IPS DF 4.7 (cell line): ENCODE results near the gene CACNA1C.

Experiments
- DNase-seq: peaks from one replicate; pipeline ENCODE4 v3.0.0-alpha.2; 2013; ENCODE audit warnings: low spot score; ENCODE audit errors: extremely low read depth

CACNA1C gene

DNA sequence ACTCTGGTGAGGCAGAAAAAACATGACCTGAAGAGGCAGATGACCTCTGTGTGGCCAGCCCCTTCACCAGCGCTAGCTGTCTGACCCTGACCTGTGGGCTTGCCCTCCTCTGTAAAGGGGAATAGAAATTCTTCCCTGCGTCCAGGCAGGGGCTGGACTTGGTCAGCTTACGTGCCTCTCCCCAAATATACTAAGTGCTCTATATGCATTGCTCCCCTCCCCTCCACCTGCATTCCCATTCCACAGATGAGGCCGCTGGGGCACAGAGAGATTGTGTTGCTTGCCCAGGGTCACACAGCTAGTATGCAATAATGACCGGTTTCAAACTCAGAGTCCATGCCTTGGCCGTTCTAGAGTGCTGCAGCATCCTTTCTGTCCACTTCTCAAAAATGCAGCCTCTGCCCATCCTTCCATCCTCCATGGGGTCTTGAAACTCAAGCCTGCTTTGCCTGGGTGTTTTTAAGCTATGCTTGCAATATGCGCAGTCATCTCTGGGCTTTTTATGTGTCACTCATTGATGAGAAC, 303.9 kb downstream of the CACNA1C start:
- no peak for DNase-seq

DNA sequence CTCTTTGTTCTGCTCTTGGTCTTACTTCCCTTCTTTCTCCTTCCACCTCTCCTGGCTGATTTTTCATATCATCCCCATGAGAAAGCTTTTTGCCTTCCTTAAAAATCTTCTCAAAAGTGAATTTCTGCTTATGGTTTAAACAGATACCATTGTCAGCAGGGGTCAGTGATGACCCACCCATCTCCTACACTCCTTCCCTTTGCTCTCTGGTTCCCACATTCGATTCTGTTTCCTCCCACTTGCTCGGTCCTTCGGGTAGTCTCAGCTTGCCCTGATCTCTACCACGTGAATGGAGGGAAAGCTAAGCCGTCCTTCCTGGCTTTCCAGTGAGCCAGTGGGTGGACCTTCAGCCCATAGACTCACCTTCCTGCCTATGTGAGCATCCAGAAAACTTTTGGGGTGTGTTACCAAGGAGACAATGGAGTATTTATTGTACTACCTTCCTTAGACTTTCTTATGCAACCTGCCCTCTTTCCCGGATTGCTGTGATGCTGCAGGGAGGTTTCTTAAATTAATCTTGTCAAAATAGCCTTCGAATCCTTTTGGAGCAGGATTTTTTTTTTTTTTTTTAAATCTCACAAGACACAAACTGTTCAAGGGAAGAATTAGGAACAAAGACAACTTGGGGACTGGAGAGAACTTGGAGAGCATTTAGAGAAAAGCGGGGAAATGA, 306.3 kb downstream of the CACNA1C start:
- DNase-seq: no peak

DNA sequence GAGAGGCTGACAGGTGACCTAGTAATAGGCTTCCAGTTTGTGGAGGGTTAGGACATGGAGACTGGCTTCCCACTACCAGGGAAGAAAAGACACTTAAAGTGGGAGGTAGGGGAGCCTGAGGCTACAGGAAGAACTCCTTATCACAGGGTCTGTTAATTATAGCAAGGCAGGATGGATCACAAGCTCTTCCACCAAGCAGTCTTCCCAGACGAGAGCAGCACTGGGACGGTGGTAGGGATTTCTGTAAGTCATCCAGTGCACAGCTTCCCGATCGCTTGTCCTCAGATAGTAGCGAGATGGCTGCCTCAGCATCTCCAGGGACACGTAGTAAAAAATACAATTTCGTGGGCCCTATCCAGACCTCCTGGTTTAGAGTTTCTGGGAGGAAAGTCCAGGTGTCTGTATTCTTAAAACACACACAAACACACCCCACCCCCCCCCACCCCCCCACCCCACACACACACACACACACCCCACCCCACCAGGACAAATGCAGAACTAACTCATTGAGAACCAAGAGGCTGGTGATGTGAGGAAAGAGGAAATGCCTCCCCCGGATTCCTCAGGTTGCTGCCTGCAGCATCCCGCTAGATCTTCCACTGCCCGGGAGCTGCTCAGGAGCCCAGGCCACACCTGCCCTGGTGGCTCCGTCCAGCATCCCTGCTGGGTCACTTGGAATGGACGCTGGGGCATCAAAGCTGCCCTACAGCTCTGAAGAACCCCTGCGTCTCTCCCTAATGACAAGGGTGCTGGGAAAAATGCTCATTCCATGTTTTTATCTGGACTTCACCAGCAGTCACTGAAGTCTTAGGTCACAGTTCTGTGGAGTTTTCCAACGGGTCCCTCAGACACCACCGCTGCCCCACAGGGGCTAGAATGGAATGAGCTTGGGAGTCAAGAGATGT, 307.2 kb downstream of the CACNA1C start:
- no peak for DNase-seq

DNA sequence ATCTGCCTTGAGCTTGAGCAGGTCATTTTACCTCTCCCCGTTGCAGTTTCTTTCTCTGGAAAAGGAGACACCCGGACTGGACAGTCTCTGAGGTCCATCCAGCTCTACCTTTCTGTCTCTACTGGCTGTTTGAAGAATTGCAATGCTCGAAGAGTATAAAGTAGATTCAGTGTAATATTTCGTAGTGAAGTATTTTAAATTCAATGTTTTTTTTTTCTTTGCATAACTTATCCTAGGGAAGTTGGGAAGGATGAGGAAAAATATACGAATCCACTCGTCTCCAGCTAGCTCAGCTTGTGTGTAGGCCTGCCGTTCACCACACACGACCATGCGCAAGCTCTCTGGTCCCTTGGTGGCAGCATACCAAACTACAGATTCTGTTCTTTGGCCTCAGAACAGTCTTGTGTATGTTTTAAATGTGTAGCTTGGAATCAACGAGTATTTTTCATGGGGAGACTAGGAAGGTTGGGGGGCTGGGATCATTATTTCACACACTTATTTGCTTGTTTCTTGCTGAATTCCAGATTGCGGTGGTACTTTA, 307.9 kb downstream of the CACNA1C start:
- DNase-seq: no peak

DNA sequence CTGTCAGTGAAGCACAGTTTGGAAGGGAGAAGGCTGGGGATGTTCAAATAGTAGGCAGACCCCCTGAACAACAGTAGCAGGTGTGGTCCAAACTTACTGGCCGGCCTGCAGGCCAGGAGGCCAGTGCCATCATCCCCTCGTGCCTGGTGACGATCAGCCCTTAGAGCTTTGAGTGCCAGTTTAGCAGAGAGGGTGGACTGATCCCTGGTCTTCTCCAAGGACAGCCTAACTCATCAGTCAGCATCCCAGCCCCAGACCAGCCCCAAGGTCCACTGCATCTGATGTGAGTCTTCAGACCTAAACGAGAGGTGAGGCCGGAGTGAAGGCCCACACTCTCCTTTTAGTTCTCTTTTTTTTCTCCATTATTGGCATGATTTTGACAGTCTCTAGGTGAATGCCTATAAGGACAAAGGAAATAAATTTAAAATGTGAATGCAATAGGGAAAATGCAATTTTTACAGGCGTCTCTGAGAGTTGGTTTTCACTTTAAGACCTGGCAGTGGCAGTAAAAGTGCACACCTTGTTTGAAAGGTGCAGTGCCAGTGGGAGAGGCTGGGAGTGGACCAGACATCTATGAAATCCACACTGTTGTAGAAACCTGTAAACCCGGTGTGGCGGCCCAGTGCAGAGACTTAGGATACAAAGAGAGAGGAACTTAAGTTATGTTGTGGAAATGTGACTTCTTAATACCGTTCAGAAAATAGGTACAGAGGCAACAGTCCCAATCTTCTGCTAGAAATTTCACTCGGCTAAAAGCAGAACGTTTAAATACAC, 311.2 kb downstream of the CACNA1C start:
- no peak for DNase-seq

DNA sequence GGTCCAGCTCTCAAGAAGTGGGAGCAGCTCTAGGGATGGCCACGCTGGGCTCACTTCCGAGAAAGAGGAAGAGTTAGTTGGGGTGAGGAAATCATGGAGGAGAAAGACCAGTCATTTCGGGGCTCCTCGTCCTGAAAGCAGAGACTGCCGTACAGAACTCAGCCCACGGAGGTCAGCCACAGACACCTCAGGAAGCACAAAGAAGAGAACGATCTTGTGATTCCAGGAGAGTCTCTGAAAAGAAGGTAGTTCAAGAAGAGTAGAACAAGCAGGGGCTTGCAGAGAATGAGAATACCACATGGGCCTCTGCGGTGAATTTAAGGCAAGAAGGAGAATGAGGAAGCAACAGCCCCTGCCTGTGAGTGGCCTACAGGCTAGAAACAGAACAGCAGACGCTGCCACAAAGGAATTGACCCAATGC, 311.9 kb downstream of the CACNA1C start:
- no peak for DNase-seq

DNA sequence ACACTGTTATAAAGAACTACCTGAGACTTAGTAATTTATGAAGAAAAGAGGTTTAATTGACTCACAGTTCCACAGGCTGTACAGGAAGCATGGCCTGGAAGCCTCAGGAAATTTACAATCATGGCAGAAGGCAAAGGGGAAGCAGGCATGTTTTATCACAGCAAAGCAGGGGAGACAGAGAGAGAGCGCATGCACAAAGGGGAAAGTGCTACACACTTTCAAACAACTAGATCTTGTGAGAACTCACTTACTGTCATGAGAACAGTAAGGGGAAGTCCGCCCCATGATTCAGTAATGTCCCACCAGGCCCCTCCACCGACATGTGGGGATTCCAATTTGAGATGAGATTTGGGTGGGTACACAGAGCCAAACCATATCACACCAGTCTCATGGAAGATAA, 313.9 kb downstream of the CACNA1C start:
- DNase-seq: no peak

DNA sequence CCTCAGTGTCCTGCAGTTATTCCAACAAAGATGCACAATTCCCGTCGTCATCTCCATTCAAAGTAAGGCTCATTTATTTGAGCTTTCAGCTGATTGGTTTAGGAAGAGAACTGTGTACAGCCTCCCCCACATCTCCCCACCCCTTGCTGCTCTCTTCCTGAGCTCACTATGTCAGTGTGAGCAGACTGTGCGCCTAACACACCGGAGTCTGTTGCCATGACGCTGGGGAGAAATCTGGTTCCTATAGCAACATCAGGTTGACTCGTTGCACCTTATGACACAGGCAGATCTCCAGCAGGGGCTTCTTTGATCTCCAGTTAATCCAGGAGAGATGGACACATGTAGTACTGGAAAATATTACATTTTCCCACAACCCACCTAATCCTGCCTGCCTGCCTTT, 319.4 kb downstream of the CACNA1C start:
- no peak for DNase-seq

DNA sequence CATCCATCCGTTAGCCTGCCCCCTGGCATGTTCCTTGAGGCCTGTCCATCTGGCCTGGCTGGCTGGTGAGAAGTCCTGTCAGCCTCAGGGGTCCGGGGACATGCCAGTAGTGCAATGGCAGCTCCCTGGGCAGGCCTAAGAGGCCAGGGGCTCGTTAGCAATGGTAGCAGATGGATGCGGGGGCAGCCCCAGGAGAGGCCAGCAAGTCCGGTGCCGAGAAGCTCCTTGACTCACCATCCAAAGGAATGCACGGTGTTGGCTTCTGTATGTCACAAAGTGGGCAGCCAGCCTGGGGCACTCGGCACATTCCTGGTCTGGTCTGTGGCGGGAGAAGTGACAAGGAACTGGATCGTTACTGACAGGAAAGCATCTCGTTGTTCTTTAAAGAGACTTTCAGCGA, 319.9 kb downstream of the CACNA1C start:
- DNase-seq: no peak

DNA sequence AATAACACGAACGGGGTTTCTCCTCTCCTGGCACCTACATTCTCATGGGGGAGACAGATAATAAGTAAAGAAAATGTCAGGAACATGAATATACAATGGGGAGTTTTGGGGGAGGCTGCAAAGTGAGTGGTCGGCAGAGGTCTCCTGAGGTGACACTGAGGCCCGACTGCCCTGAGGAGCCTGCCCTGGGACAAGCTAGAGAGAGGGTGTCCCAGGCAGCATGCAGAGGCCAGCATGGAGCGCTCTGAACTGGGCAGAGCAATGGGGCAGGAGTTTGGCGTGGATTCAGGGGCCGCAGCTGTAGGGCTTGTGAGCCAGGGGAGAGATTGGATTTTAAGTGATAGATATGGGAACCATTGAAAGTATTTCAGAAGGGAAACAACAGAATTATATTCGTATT, 320.5 kb downstream of the CACNA1C start:
- DNase-seq: no peak

DNA sequence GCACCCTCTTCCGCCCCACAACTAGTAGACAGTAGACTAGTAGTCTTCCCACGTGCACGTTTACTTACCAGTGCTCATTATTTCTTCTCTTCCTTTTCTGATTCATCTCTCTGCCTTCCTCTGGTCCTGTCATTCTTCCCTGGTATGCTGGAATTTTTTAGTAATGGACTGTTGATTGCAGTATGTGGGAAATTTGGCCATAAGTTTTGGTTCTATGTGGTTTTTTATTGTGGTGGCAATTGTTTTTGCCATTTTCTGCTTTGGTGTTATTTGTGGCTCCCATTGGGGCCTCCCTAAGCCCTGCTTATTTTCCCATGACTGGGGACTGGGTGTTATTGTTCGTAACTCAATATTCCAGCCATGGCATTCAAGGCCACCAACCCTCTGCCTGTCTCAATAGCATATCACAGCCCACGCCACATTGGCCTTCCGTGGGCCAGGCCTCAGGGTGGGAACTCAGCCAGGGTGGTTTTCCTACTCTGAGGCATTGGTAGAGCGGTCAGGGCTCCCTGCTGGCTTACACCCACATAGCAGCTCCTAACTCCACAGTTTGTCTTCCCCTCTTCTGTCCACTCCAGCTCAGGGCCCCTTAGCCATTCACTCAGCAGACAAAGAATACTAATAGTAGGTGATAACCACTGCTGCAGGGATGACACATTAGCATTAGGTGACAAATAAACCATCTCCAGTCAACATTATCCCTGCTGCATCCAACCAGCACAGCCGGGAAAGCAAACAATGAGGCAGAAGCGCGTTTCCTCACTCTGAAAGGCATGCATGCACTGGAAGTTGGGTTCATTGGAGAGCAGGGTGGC, 321.5 kb downstream of the CACNA1C start:
- no peak for DNase-seq

DNA sequence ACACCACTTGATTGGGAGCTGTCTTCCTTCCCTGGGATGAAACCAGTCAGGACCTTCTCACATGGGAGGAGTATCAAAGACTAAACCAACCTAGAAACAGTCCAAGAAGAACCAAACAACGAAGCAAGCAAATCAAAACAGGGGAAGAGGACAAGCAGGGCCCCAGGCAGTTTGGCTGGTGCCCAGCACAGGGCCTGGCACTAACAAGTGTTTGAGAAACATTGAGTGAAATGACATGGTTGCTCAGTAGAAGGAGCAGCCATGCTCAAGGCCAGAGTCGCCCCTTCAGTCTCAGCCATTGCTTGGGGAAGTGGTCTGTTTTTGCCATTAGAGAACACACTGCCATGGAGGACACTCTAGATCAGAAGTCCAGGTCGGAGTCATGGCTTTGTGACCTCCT, 323.1 kb downstream of the CACNA1C start:
- DNase-seq: no peak

DNA sequence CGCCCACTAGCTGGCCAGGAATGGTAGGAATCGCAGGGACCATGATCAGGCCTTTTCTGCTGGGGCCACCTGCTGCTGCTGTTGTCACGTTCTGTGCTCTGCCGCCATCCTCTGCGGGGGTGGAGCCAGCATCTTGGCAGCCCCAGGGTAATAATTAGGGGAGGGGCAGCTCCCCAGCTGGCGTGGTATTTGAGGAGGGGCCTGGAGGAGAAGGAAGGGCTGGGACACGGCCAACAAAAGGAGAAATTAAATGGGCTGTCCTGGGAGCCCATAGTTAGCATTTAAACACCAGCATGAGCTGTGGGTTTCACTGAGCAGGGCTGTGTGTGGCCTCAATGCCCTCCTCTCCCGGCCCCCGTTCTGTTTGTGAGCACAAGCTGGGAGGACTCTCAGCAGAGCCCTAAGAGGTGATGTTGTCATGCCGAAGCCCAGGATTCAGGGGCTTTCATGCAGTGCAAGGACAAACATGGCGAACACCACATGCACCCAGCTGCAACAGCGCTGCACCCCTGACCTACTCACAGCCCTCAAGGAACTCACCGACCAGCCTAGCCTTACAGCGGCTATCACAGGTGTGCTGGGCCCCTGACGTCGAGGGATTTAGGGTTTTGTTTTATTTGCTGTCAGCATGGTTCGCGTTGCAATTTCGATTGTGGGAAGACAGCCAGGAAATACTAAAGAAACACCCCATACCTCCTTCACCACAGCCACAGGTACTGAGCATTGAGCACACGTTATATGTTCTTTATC, 324.3 kb downstream of the CACNA1C start:
- DNase-seq: no peak

DNA sequence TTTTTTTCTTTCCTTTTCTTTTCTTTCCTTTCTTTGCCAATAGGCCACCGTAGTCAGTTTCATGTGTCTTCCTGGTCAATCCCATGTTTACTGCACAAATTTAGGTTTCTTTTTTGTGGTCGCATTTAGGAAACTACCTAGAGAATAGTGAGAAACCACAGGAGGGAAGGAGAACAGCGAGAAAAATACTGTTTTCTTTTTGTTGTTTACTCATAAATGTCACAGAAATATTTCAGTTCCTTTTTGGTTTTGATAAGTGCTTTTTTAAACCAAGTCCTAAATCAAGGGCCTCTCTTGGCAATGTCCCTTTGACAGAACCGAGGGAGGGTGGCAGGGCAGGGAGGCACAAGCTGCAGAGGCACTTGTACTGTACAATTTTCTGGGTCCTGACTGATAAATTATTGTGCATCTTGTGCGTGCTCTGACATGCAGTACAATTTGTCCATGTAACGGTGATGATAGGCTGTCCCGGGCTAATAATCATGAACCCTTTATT, 326.1 kb downstream of the CACNA1C start:
- DNase-seq: no peak

DNA sequence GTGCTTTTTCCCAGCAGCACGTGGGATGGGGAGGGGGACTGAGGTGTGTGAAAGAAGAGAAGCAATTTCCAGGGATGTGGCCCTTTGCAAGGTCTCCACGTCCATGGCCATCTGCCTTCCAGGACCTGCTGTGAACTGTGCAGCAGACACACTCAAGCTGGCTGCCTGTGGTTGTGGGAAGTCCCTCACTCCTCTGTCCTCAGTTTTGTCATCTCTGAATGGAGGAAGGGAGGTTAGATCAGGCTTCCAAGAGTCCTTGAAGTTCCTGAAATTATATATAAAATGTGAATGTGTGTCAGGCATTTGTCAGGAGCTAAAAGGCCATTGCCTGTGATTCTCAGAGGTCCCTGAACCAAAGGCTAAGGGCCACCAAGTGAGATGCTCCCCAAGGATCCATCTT, 328.2 kb downstream of the CACNA1C start:
- no peak for DNase-seq

DNA sequence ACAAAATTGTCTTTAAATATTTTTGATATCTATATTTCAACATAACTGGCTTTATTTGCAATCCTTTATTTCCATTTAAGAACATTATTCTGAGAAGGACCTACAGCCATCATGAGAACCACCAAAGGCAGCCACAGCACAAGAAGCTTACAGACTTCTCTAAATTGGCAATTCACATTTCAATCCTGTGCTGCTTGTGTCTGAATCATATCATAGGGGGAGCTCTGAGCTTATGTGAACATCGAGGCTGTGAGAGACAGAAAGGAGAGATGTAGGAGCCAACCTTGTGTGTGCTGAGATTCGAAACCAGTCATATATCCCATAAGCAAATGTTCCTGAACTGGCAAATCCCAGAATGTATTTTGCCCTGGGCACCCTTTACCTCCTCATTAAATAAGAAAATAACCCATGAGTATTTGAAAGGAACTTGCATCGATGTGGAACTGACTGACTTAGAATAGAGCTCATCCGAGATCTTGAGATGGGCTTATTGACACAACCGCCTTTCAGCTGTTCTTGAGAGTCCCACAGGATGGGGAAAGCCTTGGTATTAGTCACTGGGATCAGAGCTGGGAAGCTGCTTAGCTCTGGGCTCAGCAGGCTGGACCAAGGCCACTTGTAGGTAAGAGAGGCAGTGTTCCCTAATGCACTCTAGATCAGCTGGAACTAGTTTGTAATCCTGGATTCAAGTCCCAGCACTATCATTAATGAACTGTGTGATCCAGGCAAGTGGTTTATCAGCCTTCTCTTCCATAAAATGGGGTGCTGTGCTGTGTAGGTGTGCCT, 329.8 kb downstream of the CACNA1C start:
- DNase-seq: no peak

DNA sequence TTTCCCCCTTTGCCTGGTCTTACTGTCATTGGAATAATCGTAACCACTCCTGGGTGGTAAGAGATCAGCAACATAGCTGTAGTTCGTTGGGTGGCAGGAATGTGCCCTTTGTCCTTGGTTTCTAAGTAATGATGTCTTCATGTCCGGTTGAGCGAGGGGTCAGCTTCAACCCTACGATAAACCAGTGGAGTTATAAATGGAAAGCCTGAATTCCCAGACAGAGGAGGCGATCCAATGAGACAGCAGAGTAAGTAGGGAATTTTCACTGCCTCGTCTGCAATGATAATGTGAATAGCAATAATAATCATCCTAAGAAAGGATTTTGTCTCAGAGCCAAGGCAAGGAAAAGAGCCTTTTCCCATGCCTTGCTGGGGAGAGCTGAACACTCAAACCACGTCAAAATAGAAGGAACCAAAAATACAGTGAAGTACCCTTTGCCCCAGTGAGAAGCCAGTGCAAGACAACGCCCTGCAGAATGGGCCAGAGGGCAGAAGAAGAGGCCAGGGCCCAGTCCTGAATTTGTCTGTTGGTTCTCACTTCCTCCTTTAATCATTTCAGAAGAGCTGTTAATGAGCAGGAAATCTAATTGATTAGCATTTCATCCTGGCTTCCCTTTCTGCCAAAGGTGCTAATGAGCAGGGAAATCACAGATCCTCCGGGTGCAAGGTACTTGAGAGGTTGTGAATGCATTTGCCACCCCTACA, 330.7 kb downstream of the CACNA1C start:
- DNase-seq: no peak

DNA sequence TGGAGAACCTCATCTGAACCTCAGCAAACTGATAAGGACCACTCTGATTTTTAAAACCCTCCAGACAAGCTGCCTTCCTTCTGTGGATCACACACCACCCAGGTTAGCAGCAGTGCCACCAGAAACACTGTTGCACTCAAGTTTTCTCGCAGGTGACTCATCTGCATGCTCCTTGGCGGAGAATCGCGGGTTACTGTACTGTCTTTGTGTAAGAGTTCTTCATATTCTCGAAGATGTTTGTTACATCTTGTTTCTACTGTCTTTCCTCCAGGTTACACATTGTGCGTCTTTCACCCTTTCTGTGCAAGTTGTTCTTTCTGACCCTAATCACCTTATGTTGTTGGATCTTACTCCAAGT, 331.2 kb downstream of the CACNA1C start:
- no peak for DNase-seq
